ENCODE results near the gene SDF2.
"Not testable (repeated sequence)": the region's sequence is repeated elsewhere in the genome, so short reads cannot be mapped to it uniquely, and the experiment has no call there.

Gene SDF2

GRCh38 chr17:28626818-28627217, 34.9 kb downstream of the SDF2 start:
- no peak for DNase-seq

GRCh38 chr17:28624148-28624547, 37.6 kb downstream of the SDF2 start:
- no peak for DNase-seq

GRCh38 chr17:28623696-28624095, 38.0 kb downstream of the SDF2 start:
- DNase-seq, result no peak

GRCh38 chr17:28622186-28622585, 39.5 kb downstream of the SDF2 start:
- DNase-seq, result no peak

- no peak for DNase-seq
Observed at GRCh38 chr17:28620010-28620409, 41.7 kb downstream of the SDF2 start.

GRCh38 chr17:28618464-28618863, 43.2 kb downstream of the SDF2 start:
- no peak for DNase-seq

- DNase-seq, result no peak
Observed at GRCh38 chr17:28616281-28616680, 45.4 kb downstream of the SDF2 start.

GRCh38 chr17:28615260-28615940, 46.3 kb downstream of the SDF2 start:
- DNase-seq, result no peak

- DNase-seq, result no peak
Observed at GRCh38 chr17:28613931-28614381, 47.8 kb downstream of the SDF2 start, which contains the start of gene RSKR. Gene RSKR, minus strand, starts transcription at chr17:28614185. Its CDS starts 24 bp downstream, at chr17:28614161.

- DNase-seq, result peak; percentile 20 to 48 (median 34)
Observed at GRCh38 chr17:28612936-28613872, 48.5 kb downstream of the SDF2 start.

- no peak for DNase-seq
Observed at GRCh38 chr17:28612531-28612930, 49.2 kb downstream of the SDF2 start.

GRCh38 chr17:28610376-28610775, 51.3 kb downstream of the SDF2 start:
- no peak for DNase-seq

GRCh38 chr17:28604031-28604430, 57.7 kb downstream of the SDF2 start:
- not testable (repeated sequence) for DNase-seq

GRCh38 chr17:28599311-28600184, 62.2 kb downstream of the SDF2 start:
- peak; percentile 84 to 95 (median 89) for DNase-seq

GRCh38 chr17:28598799-28599310, 62.9 kb downstream of the SDF2 start, which contains the start of gene SPAG5:
Gene SPAG5, minus strand, starts transcription at chr17:28599025. Its CDS starts 79 bp downstream, at chr17:28598946.
- peak; percentile 94 to 96 (median 95) for DNase-seq

GRCh38 chr17:28598389-28598788, 63.3 kb downstream of the SDF2 start:
- DNase-seq, result no peak
